Measurements from ENCODE around the gene GPX3.

The GPX3 gene

DNA sequence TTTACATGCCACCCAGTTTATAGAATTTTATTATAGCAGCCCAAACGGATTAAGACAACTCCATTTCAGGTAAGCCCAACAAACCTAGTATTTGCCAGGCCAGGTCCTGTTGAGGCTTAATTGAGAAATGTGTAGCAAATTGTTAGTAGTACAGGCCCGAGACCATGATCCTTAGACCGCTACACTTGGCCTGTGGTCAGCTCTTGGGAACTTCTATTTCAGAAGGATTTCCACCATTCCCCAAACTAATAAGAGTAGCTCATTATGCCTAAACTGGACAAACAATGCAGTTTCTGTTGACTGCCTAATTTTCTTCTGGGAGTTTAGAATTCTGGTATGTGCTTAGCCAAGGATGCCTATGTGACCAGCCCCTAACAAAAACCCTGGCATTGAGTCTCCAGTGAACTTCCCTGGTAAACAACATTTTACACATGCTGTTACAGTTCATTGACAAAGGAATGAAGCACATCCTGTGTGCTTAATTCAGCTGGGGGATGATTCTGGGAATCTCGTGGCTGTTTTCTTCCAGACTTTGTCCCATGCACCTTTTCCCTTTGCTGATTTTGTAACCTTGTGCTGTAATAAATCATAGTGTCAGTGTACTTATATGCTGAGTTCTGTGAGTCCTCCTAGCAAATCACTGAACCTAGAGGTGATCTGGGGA lies 5.6 kb upstream of the GPX3 start:
- DNase-seq (ENCODE audit: low read depth), result no peak

- DNase-seq (ENCODE audit: low read depth), result no peak
These were observed 4.3 kb upstream of the GPX3 start for GRCh38 chr5:151015974-151016587.

GRCh38 chr5:151016700-151017099 lies 3.7 kb upstream of the GPX3 start:
- DNase-seq (ENCODE audit: low read depth), result no peak

GRCh38 chr5:151017897-151018296 lies 2.5 kb upstream of the GPX3 start:
- DNase-seq (ENCODE audit: low read depth), result no peak

GRCh38 chr5:151018846-151019245 lies 1.5 kb upstream of the GPX3 start:
- DNase-seq (ENCODE audit: low read depth), result no peak

DNA sequence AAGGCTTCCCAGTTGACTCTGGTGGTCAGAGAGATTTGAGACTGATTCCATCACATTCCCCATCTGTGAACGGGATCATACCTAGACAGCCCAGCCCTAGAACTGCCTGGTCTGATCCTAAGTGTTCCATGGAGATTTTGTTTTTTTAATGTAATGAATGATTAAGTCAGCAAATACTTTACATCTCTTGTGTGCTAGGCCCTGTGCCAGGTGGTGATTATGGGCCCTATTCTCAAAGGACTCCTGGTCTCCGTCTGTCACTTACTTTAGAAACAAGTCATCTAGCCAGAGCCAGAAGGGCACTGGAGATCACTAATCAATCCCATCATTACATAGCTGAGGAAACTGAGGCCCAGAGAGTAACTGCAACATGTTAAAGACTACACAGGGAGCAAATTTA lies 1.1 kb upstream of the GPX3 start:
- DNase-seq (ENCODE audit: low read depth), result no peak

GRCh38 chr5:151021746-151022145 lies 1.4 kb downstream of the GPX3 start:
- no peak for DNase-seq (ENCODE audit: low read depth)

- no peak for DNase-seq (ENCODE audit: low read depth)
These were observed 2.2 kb downstream of the GPX3 start for GRCh38 chr5:151022511-151023018.

DNA sequence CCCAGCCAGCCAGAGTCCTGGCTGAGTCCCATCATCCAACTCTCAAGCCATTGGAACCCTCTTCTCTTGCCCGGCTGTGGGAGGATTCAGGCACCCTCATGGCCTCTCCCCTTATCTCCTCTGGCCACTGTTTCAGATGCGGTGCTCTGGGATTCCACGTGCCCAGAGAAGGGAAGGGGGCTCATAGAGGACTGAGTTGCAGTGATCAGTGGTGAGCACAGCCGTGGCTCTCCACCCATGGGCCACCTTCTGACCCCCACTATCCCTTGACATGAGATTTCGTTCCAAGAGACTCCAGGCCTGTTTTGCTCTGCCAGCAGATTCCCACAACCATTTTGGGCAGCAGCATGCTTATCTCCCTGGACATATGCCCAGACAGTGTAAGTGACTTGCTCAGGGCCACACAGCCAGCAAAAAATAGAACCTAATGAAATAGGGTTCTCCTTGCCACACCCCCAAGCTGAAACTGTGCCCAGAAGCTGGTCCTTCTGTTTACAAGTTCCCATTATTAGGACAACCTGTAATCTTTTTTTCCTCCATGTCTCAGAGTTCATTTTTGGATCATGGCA lies 2.7 kb downstream of the GPX3 start:
- DNase-seq (ENCODE audit: low read depth), result no peak

DNA sequence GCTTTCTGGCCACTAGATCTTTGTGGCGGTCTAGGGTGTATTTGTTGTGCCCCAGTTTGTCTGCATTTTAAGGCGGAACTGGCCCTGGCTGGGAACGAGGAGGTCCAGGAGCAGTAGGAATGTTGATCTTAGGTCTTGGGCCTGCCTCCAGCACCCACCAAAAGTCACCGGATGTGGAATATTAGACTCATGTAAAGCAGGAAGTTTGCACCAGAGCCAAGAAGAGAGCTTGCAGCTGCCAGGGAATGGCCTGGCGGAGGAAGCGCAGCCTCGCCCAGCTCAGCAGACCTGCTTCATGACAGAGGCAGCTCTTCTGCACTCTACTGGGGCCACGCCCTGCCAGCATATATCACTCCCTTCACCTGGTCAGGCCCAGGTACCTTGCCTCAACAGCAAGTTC lies 3.3 kb downstream of the GPX3 start:
- no peak for DNase-seq (ENCODE audit: low read depth)

DNA sequence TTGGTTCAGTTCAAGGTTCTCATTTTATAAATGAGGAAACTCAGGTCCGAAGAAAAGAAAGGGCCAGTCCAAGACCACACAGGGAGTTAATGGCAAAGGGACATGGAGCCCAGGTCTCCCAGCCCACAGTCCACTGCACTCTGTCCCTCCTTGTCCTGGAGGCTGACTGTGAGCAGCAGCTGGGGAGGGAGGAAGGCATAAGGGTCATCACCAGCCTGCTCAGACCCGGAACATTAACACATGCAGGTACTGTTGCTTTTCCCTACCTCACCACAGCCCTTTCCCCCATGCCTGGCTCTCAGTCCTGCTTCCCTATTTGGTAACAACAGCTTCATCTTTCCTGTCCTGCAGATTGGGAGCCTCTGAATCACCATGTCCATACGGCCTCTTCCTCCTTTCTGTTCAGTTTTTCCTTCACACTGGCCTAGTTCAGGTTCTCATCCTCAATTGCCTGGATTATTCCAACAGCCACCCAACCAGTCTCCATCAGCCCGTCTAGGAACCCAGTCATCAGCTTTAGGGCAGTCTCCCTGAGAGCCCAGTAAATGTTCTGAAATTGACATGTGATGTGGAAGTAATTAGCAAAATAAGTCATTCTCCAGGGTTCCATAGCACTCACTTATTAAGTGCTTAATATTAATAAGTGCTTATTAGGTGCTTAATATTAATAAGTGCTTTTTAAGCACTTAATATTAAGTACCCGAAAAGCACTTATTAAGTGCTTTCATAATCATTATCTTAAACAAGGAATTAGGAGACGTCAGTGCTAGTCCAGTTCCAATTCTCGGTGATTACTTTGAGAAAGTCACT lies 4.3 kb downstream of the GPX3 start:
- DNase-seq (ENCODE audit: low read depth), result no peak

- DNase-seq (ENCODE audit: low read depth), result no peak
These were observed 4.8 kb downstream of the GPX3 start for GRCh38 chr5:151025250-151025606.

GRCh38 chr5:151026088-151026487 lies 5.7 kb downstream of the GPX3 start:
- no peak for DNase-seq (ENCODE audit: low read depth)

- no peak for DNase-seq (ENCODE audit: low read depth)
These were observed 6.3 kb downstream of the GPX3 start for GRCh38 chr5:151026679-151027078.

GRCh38 chr5:151027961-151028479 lies 7.6 kb downstream of the GPX3 start:
- no peak for DNase-seq (ENCODE audit: low read depth)

GRCh38 chr5:151028717-151029116 lies 8.3 kb downstream of the GPX3 start:
- no peak for DNase-seq (ENCODE audit: low read depth)

DNA sequence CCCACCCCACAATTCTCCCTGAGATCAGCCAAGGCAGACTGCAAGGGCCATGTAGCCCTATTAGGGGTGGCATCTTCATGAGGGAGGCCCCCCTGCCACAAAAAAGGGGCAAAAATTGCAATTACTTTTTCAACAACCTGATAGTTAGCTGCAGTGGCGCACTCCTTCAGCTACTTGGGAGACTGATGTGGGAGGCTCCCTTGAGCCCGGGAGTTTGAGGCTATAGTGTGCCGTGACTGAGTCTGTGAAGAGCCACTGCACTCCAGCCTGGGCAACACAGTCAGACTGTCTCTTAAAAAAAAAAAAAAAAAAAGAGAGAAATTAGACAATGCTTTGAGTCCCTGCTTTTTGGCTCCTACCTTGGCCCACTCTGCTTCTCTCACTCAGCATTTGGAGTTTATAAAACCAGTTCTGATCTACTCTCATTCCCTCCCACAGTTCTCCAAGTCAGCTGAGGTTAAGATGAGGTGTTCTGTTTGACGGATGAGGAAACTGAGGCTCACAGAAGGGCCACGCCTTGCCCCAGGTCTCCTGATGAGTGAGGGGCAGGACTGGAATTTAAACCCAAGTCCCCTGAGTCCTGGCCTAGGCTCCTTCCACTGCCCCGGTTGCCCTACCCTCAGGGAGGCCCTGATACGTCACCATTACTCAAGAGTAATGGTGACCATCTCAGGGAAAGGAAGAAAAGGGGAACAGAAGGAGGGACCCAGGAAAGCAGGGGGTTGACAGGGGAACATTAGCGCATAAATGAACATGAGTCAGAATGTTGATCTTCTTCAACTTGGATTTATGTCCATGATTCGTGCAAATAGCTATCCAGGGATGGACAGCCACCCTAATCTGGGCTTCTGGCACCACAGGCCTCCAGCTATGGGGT lies 9.0 kb downstream of the GPX3 start:
- no peak for DNase-seq (ENCODE audit: low read depth)

- no peak for DNase-seq (ENCODE audit: low read depth)
These were observed 9.6 kb downstream of the GPX3 start for GRCh38 chr5:151030056-151030336.

- no peak for DNase-seq (ENCODE audit: low read depth)
These were observed 10.0 kb downstream of the GPX3 start for GRCh38 chr5:151030379-151030778.

GRCh38 chr5:151031554-151031953 lies 11.2 kb downstream of the GPX3 start:
- DNase-seq (ENCODE audit: low read depth), result no peak

GRCh38 chr5:151033217-151033934 lies 13.0 kb downstream of the GPX3 start:
- no peak for DNase-seq (ENCODE audit: low read depth)
